ENCODE measurements around the gene NCKAP5.

The NCKAP5 gene

DNA sequence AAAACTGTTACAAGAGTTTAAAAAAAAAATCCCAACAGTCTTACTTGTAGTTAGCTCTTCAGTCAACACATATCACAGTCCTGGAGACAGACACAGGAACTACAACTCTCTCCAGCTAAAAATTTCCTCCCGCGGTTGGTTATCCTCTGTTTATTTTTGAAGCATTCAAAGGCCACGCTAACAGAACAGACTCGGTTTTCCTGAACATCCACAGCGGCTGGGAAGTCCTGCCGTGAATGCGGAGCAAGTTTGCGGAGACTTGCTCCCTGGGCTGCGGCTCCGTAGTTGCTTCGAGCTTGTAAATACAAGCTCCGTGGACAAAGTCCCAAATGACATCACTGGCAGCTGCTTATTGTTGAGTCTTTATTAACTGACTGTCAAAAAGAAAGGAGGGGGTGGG lies at the start of gene NCKAP5:
Gene NCKAP5, minus strand, starts transcription at position 292 of the 400 bp plus-strand sequence. CDS start 50,937 bp downstream, outside the sequence.
- DNase-seq, result no peak

DNA sequence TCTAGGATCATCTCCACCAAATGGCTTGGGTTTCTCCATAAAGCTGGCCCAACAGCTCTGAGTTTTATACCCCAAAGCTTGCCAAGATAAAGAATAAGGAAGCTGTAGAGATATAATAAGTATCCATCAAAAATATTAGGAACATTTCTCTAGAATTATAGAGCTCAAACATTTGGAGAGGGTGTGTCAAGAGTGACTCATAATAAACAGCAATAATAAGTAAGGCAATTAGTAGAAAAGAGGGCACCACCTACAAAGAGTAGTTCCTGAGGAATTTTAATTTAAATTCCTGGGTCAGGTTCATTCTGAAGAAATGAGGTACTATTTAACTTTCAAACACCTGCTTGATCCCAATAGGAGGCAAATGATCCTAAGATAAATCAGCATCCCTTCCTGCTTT lies 41.4 kb upstream of the NCKAP5 start:
- DNase-seq, result no peak

DNA sequence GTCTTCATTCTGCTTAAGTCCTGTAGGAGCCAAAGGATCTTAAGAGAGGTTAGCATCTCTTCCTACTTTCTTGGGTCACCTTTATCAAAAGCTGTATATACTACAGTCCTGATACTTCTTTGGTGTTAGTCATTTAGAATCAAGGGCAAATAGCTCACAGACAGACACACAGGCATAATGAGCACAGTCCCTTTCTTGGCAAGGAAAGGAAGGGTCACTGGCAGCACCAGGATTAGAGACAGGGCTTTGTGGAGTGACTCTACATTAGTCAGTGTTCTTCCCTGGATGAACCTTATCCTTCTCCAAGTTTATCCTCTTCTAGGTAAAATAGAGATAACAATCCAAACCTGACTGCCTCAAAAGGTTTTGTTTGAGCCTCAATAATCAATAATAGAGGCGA lies 40.0 kb upstream of the NCKAP5 start:
- DNase-seq, result no peak

DNA sequence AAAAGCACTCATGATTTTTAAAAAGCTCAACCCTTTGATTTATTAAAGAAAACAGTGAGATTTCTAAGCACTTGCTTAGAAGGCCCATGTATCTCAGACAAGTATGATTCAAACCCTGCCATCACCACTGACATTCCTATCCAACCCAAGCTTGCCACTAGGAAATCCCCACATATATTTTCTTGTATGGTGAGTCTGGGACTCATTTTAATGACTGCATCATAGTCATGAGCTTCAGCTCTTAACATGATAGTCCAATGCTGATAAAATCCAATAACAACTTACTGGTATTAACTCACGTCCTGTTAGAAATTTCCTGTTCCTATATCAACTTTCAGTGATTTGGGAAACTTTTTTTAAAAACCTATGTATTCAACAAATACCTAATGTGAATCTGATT lies 39.4 kb upstream of the NCKAP5 start:
- no peak for DNase-seq

DNA sequence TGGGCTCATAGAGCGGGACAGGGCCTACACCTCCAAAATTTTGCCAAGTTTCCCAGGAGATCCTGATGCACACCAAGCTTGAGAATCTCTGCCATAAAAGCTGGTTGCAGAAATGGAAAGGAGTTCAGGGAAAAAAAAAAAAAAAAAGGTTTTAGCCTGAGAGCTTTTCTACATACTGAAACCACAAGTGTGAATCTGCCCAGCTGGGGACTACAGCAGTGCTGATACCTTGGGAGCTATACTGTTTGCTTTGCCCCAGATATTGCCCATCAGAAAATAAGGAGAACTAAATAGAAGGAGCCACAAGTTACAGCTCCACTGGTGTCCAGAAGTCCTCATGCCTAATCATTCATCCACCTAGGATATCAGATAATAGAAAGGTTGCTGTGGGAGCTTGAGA lies 38.4 kb upstream of the NCKAP5 start:
- no peak for DNase-seq

DNA sequence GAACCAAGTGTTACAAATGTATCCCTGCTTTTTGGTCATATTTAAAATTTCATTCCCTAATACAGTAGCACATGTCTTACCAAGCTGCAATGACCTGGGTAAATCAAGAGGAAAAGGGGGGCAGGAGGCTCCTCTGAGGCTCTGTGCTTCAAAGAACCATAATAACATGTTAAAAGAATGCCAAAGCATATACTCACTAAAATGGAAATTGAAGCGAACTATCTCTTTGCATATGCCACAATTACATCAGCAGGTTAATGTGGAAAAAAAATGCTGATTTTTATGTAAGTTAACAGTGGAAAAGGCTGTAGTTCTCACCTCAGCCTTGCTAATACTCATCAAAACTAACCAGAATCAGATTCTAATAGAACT lies 37.5 kb upstream of the NCKAP5 start:
- DNase-seq, result no peak

DNA sequence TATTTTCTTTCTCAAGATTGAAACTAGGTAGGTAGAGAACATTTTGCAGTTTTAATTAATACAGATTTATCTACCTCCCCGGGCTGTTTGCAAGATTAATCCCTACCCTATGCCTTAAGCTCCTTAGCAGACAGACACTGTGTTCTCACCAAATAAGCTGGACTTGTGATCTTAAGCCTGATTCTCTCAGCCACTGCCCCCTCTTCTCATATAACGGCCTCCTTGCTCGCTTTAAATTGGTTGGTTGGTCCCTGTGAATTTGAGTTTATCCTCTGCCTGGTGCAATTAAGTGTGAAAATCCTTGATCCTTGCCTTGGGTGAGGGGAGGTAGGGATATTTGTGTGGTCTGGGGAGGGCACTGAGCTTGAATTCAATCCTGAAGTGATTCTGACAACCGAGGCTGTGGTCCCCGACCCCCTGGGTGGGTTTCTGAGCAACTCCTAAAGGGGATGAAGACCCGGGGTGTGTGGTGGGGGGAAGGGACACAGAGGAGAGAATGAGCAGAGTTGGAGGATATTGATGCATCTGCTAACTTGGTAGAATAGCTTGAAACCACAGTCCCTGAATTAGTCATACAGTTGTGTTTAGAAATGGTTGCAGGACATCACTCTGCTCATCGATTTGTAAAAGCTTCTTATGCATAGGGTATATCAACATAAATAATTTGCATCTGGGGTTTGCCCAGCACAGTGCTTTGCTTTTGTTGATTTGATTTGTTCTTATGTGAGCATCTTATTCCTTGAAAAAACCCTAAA lies 36.9 kb upstream of the NCKAP5 start:
- no peak for DNase-seq

DNA sequence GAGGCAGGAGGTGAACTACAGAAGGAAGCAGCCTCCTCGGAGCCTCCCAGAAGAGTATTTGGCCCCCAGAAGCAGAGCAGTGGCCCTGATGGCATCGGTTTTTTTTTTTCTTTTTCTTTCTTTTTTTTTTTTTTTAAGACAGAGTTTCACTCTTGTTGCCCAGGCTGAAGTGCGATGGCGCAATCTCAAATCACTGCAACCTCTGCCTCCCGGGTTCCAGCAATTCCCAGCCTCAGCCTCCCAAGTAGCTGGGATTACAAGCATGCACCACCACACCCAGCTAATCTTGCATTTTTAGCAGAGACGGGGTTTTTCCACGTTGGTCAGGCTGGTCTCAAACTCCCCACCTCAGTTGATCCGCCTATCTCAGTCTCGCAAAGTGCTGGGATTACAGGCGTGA lies 34.8 kb upstream of the NCKAP5 start:
- DNase-seq, result no peak

DNA sequence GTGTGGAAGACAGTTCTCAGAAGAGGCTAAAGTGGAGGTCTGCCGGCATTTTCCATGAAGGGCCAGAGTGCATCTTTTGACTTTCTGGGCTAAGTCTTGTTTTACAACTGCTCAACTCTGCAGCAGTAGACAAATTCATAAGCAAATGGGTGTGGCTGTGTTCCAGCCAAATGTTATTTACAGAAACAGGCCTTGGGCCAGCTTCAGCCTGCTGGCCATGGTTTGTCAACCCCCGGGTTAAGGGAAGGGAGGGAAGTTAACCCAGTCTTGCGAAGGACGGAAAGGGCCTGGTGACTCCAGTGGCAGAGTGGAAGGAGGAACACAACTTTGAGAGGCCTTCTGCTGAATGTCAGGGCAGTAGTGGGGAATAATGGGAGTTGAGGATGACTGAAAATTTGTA lies 34.3 kb upstream of the NCKAP5 start:
- DNase-seq, result no peak

DNA sequence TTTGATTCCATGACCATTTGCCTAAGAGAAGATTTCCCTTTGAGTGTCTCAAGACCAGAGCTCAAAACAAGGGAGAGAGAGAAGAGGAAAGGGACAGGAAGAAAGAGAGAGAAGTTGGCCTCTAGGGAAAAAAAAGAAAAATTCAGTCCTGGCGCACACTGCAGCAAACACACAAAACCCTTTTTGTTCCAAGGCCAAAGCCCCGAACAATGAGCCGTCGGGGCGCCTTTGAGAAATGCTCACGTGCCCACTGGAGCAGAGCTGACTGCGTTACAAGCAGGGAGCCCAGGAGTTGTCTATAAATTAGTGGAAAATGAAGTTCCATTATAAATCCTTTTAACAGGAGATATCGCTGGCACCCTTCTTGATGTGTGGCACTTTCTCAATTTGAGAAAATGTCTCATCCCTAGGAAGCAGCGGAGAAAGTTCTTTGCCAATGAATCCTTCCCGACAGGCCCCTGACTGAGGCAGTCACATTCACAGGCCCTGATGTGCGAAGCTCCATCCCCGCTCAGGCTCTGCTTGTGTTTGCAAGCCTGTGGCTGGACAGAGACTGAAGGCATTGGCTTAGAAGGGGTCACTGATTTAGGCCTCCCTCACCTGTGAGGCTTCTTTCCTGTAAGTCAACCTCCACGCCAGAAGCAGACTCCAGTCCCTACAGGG lies 32.1 kb upstream of the NCKAP5 start:
- DNase-seq, result no peak

DNA sequence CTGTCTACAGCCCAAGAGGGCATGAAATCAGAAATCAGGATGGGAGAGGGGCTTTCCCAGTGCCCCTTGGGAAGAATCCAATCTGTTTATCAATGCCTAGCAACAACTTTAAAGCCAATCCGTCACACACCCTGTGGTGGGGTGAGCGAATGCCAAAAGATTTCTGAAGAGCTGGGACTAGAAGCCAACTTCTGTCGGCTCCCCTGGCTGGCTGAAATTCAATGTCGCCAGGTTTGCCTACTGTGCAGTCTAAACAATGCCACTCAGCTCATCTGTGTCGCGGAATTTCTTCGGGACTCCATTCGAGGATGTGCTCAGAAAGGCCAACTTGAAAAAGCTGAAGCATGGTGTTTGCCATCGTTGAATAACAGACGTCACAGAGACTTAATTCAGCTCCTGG lies 31.5 kb upstream of the NCKAP5 start:
- DNase-seq, result no peak

DNA sequence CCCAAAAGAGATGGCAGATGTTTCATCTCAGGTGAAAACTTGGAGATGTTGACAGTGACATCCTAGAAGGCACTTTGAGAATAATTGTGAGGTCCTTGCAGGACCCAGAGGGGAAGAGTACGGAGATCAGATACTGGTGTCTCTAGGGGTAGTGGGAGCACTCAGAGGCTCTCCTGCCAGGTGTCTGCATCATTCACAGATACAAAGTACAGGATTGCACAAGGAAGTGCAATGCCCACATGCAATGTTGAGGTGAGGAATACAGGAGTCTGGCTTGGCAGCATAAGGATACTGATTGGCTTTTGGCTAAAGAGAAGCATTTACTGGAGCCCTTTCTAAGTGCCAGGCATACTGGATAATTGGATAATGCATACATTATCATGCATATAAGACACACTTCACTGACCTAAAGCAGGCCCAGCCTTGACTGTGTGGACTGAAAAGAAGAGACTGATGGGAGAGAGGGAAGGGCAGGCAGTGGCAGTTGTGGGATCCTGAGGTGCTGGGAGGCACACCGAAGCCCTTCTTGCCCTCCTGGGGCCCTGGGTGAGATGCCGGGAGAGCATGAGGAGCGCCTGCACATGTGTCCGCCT lies 31.0 kb upstream of the NCKAP5 start:
- no peak for DNase-seq

DNA sequence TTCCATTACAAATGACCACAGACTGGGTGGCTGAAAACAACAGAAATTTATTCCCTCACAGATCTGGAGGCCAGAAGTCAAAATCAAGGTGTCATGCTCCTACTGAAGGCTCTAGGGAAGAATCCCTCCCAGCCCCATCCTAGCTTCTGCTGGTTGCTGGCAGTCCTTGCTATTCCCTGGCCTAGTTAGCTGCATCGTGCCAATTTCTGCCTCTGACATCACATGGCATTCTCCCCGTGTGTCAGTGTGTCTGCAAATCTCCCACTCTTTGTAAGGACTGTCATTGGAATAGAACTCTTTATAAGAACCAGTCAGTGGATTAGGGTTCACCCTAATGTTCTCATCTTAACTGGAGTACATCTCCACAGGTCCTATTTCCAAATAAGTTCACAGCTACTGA lies 30.5 kb upstream of the NCKAP5 start:
- no peak for DNase-seq

DNA sequence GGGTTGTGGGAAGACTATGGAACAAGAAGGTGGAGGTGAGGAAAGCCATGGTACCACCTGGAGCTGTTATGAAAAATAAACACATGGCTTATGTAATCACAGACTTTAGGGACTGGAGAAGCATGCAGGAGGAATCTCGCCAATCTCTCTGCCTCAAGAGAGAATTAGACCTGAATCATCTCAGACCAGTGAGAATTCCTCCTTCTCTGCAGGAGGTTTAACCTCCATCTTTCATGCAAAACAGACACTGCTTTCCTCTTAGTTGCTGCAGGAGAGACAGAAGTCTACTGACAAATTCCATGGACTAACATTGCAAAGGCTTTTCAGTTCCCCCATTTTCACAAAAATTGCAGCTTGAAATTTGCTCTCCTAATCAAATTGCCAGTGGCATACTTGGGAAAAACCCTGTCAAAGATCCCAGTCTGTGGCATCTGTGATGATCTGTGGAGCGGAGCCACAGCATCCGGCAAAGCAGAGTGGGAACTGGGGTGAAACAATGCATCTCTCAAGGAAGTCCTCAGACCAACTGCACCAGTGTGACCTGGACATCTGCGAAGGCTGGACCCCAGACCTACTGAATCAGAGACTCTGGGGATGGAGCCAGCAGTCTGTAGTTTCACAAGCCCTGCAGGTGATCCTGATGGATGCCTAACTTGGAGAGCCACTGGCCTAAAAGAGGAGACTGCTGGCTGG lies 28.6 kb upstream of the NCKAP5 start:
- DNase-seq, result no peak

DNA sequence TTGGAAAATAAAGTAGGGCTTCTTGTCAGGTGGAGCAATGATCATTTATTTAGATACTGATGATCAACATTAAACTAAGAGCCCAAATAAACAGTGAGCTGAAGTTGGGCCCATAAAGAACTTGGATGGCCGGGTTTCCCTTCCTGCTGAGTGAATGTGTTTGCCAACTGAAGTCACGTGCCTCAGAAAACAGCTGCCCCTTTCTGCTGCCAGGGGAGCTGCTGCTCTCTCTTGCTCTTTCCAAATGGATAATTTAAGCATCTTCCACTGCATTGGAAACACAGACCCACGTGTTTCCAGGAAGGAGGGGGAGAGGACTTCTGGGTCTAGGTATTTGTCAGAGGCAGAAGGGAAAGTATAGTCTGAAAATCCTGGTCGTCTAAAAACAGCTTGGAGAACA lies 22.9 kb upstream of the NCKAP5 start:
- no peak for DNase-seq

DNA sequence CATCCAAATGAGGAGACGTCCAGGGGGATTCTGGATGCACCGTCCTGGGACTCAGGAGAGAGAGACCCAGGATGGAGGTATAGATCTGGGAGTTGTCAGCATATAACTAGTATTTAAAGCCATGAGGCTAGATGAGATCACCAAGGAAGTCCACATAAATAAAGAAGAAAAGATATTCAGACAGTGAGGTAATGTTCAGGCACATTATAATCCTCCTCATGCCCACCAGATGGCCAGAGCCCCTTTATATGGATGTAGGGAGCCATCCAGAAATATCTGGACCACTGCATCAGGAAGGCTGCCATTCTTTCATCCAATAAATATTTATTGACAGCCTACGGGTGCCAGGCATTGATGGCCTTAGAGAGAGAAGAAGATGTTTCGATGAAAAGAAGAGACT lies 21.2 kb upstream of the NCKAP5 start:
- no peak for DNase-seq

DNA sequence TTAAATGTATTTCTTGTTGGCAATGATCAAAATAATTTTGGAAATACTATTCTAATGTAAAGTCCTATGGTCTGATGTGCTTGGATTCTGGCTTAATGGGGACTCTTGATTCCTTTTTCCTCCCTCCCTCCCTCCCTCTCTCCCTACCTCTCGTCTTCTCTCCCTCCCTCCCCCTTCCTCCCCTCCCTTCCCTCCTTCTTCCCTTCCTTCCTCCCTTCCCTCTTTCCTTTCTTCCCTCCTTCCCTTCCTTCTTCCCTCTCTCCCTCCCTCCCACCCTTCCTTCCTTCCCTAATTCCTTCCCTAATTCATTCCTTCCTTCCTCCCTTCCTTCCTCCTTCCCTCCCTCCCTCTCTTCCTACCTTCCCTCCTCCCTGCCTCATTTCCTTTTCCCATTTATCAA lies 19.9 kb upstream of the NCKAP5 start:
- DNase-seq, result no peak

DNA sequence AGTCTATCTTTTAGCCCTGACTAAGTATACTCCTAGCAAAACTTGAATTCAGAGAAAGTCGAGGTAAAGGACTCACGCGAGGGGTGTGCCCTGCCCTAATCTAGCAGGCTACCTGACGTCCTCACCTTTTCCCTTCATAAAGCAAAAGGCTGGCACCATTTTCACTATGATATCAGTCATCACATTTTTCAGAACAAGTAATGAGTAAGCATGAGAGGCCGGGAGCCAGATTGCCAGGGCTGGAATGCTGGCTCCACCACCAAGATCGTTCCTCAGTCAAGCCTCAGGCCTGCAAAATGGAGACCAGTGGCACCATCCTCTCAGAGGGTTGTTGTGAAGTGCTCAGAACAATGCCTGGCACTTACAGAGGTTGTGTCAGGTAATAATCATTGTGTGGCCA lies 18.7 kb upstream of the NCKAP5 start:
- DNase-seq, result no peak

DNA sequence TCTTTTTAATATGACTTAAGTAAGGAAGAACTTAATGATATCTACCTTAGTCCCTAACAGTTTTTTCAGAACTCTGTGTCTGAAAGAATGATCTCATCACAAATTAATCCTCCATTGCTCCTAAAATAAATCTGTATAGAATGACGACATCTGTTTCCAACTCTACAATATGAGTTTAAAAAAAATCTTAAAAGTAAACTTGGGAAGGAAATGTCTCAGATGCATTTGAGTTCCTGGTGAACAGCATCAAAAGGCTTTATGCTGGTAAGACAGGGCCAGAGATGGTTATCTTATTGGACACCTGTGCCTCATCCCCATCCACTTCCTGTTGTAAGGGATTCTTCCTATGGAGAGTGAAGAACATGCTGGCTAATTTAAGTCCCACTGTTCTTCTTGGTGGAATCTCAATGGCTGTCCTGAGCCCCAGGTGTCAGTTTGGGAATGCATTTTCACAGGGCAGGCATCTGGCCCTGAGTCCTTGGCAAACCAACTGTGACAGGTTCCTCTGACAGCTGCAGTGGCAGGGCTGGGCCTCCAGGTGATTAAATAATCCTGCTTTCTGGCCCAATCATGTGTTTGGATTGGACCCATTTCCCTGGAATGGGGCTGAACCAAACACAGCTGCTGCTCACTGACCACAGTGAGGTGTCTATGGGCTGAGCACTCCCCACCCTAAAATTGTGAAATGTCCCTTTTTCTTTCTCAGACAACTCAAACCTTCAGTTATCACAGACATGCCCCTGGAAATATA lies 12.9 kb upstream of the NCKAP5 start:
- DNase-seq, result no peak

DNA sequence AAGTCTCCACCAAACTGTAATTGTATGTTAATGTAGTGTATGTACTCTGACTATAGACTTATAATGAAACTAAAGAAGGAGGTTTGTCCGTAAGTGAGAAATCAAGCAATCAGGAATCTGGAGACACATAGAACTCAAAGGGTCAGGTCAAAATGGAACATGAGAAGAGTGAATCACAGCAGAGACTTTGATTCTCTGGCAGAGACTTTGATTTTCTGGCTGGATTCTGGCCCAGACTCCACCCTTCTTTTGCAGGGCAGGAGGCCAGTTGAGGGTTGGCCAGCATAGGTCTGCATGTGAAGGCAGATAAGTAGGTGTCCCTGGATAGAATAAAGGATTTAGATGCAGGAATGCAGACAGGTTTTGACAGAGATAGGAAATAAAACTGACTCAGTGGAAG lies 11.0 kb upstream of the NCKAP5 start:
- no peak for DNase-seq

DNA sequence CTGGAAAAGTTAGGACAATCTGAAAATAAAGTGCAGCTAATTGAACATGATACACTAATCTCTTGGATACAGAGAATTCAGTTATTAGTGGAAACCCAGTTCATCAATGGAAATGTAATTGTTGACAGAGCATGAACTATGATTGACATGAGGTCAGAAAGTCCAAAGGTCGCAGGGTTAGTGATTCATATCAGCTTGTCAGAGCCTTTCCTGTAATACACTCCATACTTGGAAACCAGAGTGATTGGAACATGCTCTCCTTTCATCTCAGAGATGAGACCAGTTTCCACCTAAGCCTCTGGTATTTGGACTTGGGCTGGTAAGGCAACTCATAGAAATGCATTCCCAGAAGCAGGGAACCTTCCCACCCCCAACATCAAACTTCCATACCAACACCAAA lies 8.5 kb upstream of the NCKAP5 start:
- DNase-seq, result no peak

DNA sequence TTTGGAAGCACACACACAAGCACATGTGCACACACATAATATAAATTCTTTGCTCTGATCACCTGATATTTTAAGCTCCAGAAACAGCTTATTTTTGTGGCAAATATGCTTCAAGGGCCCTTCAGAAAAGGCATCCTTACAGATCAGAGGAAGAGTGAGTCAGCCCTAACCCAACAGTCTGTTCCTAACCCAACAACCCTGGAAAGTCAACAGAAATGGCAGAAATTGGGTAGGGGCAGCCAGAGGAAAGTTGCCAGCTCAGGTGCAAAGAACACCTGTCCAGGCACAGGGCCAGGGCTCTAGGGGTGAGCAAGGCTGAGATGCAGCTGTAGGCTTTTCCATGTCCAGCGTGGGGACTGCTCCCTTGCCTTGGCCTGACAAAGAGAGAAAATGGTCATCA lies 6.4 kb upstream of the NCKAP5 start:
- DNase-seq, result no peak

DNA sequence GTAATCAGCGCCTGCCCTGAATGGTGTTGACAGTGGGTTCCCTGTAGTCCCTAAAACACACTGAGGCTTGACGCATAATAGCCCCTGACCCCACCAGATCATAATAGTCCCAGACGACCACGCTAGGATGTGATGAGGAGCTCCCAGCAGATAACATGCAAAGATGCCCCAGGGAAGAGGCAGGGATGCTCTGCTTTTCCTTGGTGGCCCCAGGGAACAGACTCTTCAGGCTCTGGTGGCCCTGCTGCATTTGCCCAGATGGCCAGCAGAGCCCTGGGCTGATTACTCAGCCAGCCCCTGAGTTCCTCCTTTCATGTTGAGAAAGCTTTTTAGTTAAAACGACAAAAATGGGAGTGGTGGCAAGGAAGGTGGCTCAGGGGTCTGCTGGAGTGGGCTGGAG lies 5.9 kb upstream of the NCKAP5 start:
- no peak for DNase-seq

Data from AML-193 (cell line).